Activated T-cell treated with anti-CD3 and anti-CD28 coated beads for 48 hours (primary cell): Measurements from ENCODE around the gene PIGW.

ENCODE experiments used
- DNase-seq: peaks from one replicate; pipeline ENCODE4 v3.0.0-alpha.2; 2020; ENCODE audit warnings: low read depth

PIGW gene

GRCh38 chr17:36509272-36509985 lies 25.4 kb upstream of the PIGW start:
- no peak for DNase-seq

- no peak for DNase-seq
Observed at GRCh38 chr17:36510636-36511035, 24.2 kb upstream of the PIGW start.

GRCh38 chr17:36511216-36511615 lies 23.6 kb upstream of the PIGW start:
- no peak for DNase-seq

- DNase-seq = no peak
Observed at GRCh38 chr17:36512641-36513040, 22.1 kb upstream of the PIGW start.

- no peak for DNase-seq
Observed at GRCh38 chr17:36514856-36515255, 19.9 kb upstream of the PIGW start.

GRCh38 chr17:36515837-36516236 lies 18.9 kb upstream of the PIGW start:
- no peak for DNase-seq

GRCh38 chr17:36523113-36523512 lies 11.7 kb upstream of the PIGW start:
- no peak for DNase-seq

GRCh38 chr17:36524428-36524876 lies 10.3 kb upstream of the PIGW start:
- DNase-seq = peak; percentile 4

GRCh38 chr17:36525113-36525512 lies 9.7 kb upstream of the PIGW start:
- DNase-seq = no peak

- DNase-seq = no peak
Observed at GRCh38 chr17:36525888-36526287, 8.9 kb upstream of the PIGW start.

GRCh38 chr17:36527621-36528250 lies 7.1 kb upstream of the PIGW start:
- DNase-seq = no peak

GRCh38 chr17:36529121-36529520 lies 5.7 kb upstream of the PIGW start:
- no peak for DNase-seq

- no peak for DNase-seq
Observed at GRCh38 chr17:36532435-36532975, 2.3 kb upstream of the PIGW start.

GRCh38 chr17:36533935-36534839 lies 600 bp upstream of the PIGW start:
- DNase-seq = peak; percentile 37

- no peak for DNase-seq
Observed at GRCh38 chr17:36535669-36536081, 888 bp downstream of the PIGW start.

GRCh38 chr17:36540696-36541095 lies 5.9 kb downstream of the PIGW start:
- DNase-seq = no peak

GRCh38 chr17:36542755-36543154 lies 8.0 kb downstream of the PIGW start:
- DNase-seq = no peak

GRCh38 chr17:36544044-36544306 lies 9.2 kb downstream of the PIGW start:
- DNase-seq = no peak

- peak; percentile 88 for DNase-seq
Observed at GRCh38 chr17:36544307-36545076, 9.7 kb downstream of the PIGW start, which contains the start of gene GGNBP2. Gene GGNBP2 (plus strand): TSS chr17:36544919. CDS start chr17:36545725, 806 bp downstream.

- DNase-seq = no peak
Observed at GRCh38 chr17:36545077-36545464, 10.3 kb downstream of the PIGW start.

GRCh38 chr17:36545465-36546417 lies 11.0 kb downstream of the PIGW start:
- peak; percentile 98 for DNase-seq
